Loucy (cell line): Measurements from ENCODE around the gene SCGB1D2.
"Not testable (repeated sequence)": the region's sequence is repeated elsewhere in the genome, so short reads cannot be mapped to it uniquely, and the experiment has no call there.

Experiments
- H2AFZ ChIP-seq: fragments of 200-600 bp; sonication (generic); 2 replicates; pipeline ENCODE4 v1.6.0; 2016; ENCODE audit warnings: antibody characterized with exemption, mild to moderate bottlenecking, low read length, moderate library complexity
- H3F3A ChIP-seq: fragments of 200-600 bp; 2 replicates; pipeline ENCODE4 v1.6.0; 2016; ENCODE audit warnings: antibody characterized with exemption, low read depth, mild to moderate bottlenecking
- H3K27me3 ChIP-seq: fragments of 200-600 bp; sonication (generic); 2 replicates; pipeline ENCODE4 v1.6.1; 2014; ENCODE audit warnings: low read length, mild to moderate bottlenecking; ENCODE audit not compliant: insufficient read depth, poor library complexity, severe bottlenecking
- H3K36me3 ChIP-seq: fragments of 200-600 bp; sonication (generic); 2 replicates; pipeline ENCODE4 v1.6.1; 2016; ENCODE audit warnings: low read length; ENCODE audit not compliant: insufficient read depth
- H3K4me1 ChIP-seq: fragments of 200-600 bp; sonication (generic); 2 replicates; pipeline ENCODE4 v1.5.1; 2014; ENCODE audit warnings: low read length, mild to moderate bottlenecking; ENCODE audit not compliant: insufficient read depth, poor library complexity, severe bottlenecking
- H3K4me2 ChIP-seq: fragments of 200-600 bp; sonication (generic); 2 replicates; pipeline ENCODE4 v1.6.0; 2014; ENCODE audit warnings: antibody characterized with exemption, low read length, low read depth, mild to moderate bottlenecking; ENCODE audit not compliant: poor library complexity, severe bottlenecking
- H3K4me3 ChIP-seq: fragments of 200-600 bp; sonication (generic); 2 replicates; pipeline ENCODE4 v1.5.1; 2014; ENCODE audit warnings: low read length, mild to moderate bottlenecking, mixed read lengths; ENCODE audit not compliant: poor library complexity, severe bottlenecking
- H3K79me2 ChIP-seq: fragments of 200-600 bp; sonication (generic); 2 replicates; pipeline ENCODE4 v1.6.1; 2014; ENCODE audit warnings: low read length; ENCODE audit not compliant: insufficient read depth
- H3K9ac ChIP-seq: fragments of 200-600 bp; sonication (generic); 2 replicates; pipeline ENCODE4 v1.6.0; 2014; ENCODE audit warnings: mild to moderate bottlenecking, low read depth, low read length, moderate library complexity; ENCODE audit not compliant: poor library complexity, severe bottlenecking
- H3K9me2 ChIP-seq: fragments of 200-600 bp; sonication (generic); replicated peaks from 2 replicates; pipeline ENCODE4 v1.6.1; 2016; ENCODE audit warnings: low read depth, low read length, mixed read lengths
- H3K9me3 ChIP-seq: fragments of 200-600 bp; sonication (generic); 2 replicates; pipeline ENCODE4 v1.6.1; 2014; ENCODE audit warnings: mild to moderate bottlenecking, antibody characterized with exemption, low read length, low read depth; ENCODE audit not compliant: insufficient read depth
- H4K20me1 ChIP-seq: fragments of 200-600 bp; sonication (generic); 2 replicates; pipeline ENCODE4 v1.6.0; 2014; ENCODE audit warnings: antibody characterized with exemption, low read length, mild to moderate bottlenecking; ENCODE audit not compliant: insufficient read depth, poor library complexity, severe bottlenecking
- CTCF ChIP-seq: fragments of 200-600 bp; sonication (generic); conservative IDR thresholded peaks from 2 replicates; pipeline ENCODE4 v1.5.1; 2014; ENCODE audit warnings: mild to moderate bottlenecking, antibody characterized with exemption, low read length
- EZH2phosphoT487 ChIP-seq: fragments of 200-600 bp; IDR thresholded peaks from 2 replicates; pipeline ENCODE4 v1.6.1; 2018; ENCODE audit warnings: antibody characterized with exemption, mild to moderate bottlenecking, moderate library complexity, borderline replicate concordance

SCGB1D2 gene

GRCh38 chr11:62205441-62205840 lies 36.6 kb upstream of the SCGB1D2 start:
- H3F3A ChIP-seq, result no peaks in the 10 kb centered on the region
- H4K20me1 ChIP-seq, result no peaks in the 10 kb centered on the region
- no peaks in the 10 kb centered on the region for H3K4me1 ChIP-seq
- no peak overlapping the region for H3K4me2 ChIP-seq
- no peak overlapping the region for H2AFZ ChIP-seq
- H3K27me3 ChIP-seq, result no peaks in the 10 kb centered on the region
- no peak for TF ChIP-seq EZH2phosphoT487
- no peak for TF ChIP-seq CTCF
- no peak overlapping the region for H3K4me3 ChIP-seq
- no peaks in the 10 kb centered on the region for H3K36me3 ChIP-seq
- H3K9me2 ChIP-seq, result no peaks in the 10 kb centered on the region
- no peak overlapping the region for H3K9ac ChIP-seq
- no peaks in the 10 kb centered on the region for H3K9me3 ChIP-seq
- H3K79me2 ChIP-seq, result no peaks in the 10 kb centered on the region

- H3K4me1 ChIP-seq, H3K36me3 ChIP-seq, H3K9me3 ChIP-seq, H3K4me2 ChIP-seq, H3K9ac ChIP-seq, H2AFZ ChIP-seq, H3K4me3 ChIP-seq, H3K9me2 ChIP-seq, H4K20me1 ChIP-seq, H3F3A ChIP-seq, H3K27me3 ChIP-seq, H3K79me2 ChIP-seq: not testable (repeated sequence)
Observed at GRCh38 chr11:62206276-62207066, 35.6 kb upstream of the SCGB1D2 start.

GRCh38 chr11:62208785-62209144 lies 33.3 kb upstream of the SCGB1D2 start:
- Histone ChIP-seq H3K9me3 (no peaks in the 10 kb centered on the region), H3K36me3 (no peaks in the 10 kb centered on the region), H3K9ac (no peak overlapping the region), H3F3A (no peaks in the 10 kb centered on the region), H3K79me2 (no peaks in the 10 kb centered on the region), H3K4me2 (no peak overlapping the region), H3K27me3 (no peaks in the 10 kb centered on the region), H3K4me3 (no peak overlapping the region), H3K4me1 (no peaks in the 10 kb centered on the region), H4K20me1 (no peaks in the 10 kb centered on the region), H2AFZ (no peak overlapping the region), H3K9me2 (no peaks in the 10 kb centered on the region)
- TF ChIP-seq EZH2phosphoT487, result no peak
- TF ChIP-seq CTCF, result no peak

GRCh38 chr11:62217191-62217748 lies 24.8 kb upstream of the SCGB1D2 start:
- no peak overlapping the region for H3K4me2 ChIP-seq
- no peaks in the 10 kb centered on the region for H3K9me3 ChIP-seq
- no peaks in the 10 kb centered on the region for H3K79me2 ChIP-seq
- no peaks in the 10 kb centered on the region for H3K27me3 ChIP-seq
- H3K4me1 ChIP-seq, result no peaks in the 10 kb centered on the region
- 0 out of 2 replicates have a peak overlapping the region, but pooled peaks have one; percentile 41 for H2AFZ ChIP-seq
- H3K36me3 ChIP-seq, result no peaks in the 10 kb centered on the region
- TF ChIP-seq CTCF (peak; percentile 78), EZH2phosphoT487 (no peak)
- no peak overlapping the region for H3K4me3 ChIP-seq
- H4K20me1 ChIP-seq, result no peaks in the 10 kb centered on the region
- no peak overlapping the region for H3K9ac ChIP-seq
- H3F3A ChIP-seq, result no peaks in the 10 kb centered on the region
- no peaks in the 10 kb centered on the region for H3K9me2 ChIP-seq
